UCSD-AML1 (cell line): ENCODE data around the gene TTC39C.
A peak's percentile ranks its signal among the peaks of the same experiment; 100 is the strongest.

ENCODE experiments used
- DNase-seq: peaks from one replicate; lab custom pipeline; 2025; ENCODE audit not compliant: unreplicated experiment; lab: John Stamatoyannopoulos, UW

Gene TTC39C

GRCh38 chr18:23990474-23991410 lies 23.8 kb upstream of the TTC39C start:
- no peak for DNase-seq

DNA sequence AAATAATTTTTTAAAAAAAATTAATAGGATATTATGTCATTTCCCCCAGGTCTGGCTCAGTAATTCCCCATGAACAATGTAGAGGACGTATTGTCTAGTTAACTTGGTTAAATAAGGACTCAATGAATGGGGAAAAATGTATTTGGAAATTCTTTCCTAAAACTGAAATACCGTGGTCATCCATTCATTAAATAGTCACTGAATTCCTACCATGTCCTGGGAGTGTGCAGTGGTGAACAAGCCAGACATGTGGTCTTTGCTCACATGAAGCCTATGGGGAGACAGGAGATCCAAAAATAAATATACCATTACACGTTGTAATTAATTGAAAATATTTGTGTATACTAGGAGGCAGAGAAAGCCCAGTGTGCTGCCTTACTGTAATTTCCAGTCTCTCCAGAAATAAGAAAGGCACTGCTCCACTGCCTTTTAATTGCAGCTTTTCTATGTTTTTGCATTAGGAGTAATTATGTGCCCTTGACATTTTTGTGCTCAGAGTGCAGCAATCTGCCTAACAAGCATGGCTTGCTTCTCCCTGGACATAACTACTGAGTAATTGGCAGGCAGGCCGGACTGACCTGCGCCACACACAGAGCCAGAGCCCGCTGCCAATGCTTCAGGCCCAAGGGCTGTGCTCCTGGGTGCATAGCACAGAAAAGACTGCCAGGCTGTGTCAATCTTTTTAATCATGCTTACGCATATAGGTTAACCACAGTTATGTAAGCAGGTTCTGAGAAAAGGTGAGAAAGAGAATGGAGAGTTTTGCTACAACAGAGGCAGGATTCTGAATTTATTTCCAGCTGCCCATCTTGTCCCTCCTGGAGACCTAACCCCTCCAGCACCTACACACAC lies 22.2 kb upstream of the TTC39C start:
- DNase-seq, result no peak

- DNase-seq, result no peak
These were observed 21.6 kb upstream of the TTC39C start for GRCh38 chr18:23992941-23993280.

GRCh38 chr18:23994361-23994902 lies 20.1 kb upstream of the TTC39C start:
- DNase-seq, result no peak

DNA sequence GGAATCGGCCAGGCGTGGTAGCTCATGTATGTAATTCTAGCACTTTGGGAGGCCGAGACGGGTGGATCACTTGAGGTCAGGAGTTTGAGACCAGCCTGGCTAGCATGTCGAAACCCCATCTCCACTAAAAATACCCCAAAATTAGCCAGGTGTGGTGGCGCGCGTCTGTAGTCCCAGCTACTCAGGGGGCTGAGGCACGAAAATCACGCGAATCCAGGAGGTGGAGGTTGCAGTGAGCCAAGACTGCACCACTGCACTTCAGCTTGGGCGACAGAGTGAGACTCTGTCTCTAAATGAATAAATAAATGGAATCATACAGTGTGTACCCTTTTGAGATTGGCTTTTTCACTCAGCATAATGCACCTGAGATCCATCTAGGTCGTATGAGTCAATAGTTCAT lies 19.4 kb upstream of the TTC39C start:
- DNase-seq, result no peak

DNA sequence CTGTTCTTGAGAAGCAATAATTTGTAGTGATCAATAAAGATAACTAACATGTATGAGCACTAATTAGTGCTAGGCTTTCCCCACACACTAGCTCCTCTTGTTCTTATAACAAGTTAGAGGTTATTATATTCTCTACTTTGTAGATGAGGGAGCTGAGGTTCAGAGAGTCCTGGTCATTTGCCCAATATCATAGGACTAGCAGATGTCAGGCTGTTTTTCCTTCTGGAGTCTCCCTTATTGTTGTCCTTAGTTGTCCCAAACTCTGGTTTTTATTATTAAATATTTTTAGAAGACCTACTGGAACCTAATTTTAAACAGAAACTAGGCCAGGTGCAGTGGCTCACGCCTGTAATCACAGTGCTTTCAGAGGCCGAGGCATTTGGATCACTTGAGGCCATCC lies 16.5 kb upstream of the TTC39C start:
- DNase-seq, result no peak

DNA sequence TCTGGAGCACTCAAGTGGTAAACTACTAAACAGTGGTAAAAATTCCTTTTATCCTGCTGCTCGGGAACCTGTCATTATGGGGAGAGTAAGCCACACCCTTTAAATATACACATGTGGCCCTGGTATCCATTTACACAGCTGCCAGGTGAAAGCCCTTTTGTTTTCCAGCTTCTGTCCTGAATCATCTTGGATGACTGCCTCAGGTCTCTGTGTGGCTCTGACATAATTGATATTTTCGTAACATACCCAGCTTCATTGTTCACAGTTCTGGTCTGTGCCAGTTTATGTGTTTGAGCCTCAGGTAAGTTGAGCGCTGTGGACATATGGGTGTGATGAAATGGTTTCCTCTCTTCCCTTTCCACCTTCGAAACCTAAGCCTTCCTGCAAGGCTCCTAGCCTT lies 15.7 kb upstream of the TTC39C start:
- DNase-seq, result no peak

DNA sequence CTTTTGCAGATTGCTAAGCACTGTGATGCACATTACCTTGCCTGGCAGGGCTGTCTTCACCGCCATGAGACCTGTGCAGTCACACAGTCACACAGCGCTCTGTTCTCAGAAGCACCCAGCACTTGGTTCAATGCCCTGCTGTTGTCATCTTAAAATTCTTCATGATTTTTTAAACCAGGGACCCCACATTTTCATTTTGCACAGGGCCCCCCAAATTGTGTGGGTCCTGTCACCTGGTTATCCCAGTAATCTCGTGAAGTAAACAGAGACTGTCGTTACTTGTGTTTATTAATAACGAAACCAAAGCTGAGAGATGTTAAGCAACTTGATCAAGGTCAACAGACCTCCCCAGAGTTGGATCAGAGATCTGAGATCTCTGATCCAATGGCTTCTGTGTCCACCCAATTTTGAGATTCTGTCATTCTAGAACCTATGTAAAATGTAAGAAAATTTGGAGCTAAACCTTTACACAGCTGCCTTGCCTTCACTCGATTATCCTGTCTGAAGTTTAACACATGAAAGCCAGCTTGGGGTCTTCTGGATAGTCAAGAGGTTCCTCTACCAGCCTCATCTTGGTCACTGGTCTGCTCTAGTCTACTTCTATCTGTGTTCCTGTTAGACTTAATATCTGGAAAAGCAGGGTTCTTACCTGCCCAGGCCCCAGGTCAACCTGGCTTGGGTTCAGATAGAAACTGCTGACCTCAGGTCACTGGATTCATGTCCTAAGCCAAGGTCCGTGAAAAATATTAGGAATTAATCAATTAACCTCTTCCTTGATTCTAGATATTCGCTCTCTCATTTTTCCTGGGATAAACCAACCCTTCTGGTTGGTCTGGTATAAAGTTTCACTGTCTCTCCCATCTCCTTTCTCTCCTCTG lies 13.7 kb upstream of the TTC39C start:
- DNase-seq, result no peak

- no peak for DNase-seq
These were observed 12.1 kb upstream of the TTC39C start for GRCh38 chr18:24002479-24002878.

- DNase-seq, result no peak
These were observed 11.3 kb upstream of the TTC39C start for GRCh38 chr18:24003288-24003687.

DNA sequence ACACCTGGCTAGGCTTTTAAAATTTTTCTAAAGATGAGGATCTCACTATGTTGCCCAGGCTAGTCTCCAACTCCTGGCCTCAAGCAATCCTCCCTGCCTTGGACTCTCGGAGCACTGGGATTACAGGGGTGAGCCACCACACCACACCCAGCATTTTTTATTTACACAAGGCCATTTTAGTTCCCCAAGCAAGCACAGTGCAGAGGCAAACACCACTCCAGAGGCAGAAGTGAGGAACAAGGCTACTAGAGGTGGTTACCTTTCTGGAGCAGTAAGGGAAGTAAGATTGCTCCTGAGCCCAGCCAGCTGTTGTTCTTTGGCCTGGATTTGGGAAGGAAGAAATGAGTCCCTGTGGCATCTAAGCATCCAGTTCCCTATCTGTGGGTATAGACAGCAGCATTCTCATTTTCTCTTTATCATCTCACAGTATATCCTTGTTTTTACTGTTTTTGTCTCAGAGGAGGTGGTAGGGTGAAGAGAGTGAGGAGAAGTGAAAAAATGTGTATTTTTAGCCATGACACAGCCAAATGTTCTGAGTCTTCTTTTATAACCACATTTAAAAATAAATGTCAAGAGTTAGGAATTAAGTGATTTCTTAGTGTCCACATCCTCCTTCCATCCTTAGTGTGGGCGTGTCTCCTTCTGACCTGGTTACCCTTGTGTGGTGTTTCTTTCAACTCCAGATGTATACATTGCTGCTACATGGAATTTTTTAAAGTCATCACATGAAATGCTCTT lies 10.5 kb upstream of the TTC39C start:
- DNase-seq, result no peak

- DNase-seq, result no peak
These were observed 7.7 kb upstream of the TTC39C start for GRCh38 chr18:24006712-24007313.

- DNase-seq, result no peak
These were observed 5.3 kb upstream of the TTC39C start for GRCh38 chr18:24009246-24009645.

- DNase-seq, result no peak
These were observed 4.8 kb upstream of the TTC39C start for GRCh38 chr18:24009651-24010333.

- no peak for DNase-seq
These were observed 3.9 kb upstream of the TTC39C start for GRCh38 chr18:24010673-24011072.

DNA sequence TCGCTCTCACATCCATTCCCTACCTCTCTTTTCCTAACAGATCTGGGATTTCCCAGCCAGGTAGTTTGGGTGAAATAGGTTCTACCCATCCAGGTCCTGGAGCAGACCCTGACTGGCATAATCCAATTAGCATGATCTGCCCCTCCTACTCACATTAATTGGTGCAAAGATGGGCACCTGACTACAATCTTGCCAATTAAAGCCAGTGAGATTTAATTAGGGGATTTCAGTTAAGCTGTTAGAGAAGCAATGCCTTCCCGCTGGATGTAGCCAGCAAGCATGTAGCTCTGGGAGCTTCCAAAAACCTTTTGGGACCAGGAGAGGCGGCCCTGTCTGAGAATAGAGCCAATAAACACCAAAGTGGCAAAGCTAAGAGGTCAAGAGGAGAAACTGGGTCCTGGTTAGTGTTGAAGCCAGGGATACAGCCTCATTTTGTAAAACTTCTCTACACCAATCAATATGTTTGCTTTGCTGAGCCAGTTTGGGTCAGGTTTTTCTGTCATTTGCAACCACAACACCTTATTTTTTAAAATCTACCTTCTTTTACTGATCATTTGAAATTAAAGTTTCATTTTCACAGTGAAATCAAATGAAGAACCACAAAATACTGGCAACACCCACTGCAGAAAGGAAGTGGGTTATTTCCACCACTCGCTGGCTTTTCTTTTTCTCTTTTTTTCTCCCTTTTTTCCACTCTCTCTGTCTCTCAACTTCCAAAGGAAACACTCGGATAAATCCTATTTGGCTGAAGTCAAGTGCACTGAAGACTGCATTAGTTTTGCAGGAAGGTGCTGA lies 3.2 kb upstream of the TTC39C start:
- DNase-seq, result no peak

DNA sequence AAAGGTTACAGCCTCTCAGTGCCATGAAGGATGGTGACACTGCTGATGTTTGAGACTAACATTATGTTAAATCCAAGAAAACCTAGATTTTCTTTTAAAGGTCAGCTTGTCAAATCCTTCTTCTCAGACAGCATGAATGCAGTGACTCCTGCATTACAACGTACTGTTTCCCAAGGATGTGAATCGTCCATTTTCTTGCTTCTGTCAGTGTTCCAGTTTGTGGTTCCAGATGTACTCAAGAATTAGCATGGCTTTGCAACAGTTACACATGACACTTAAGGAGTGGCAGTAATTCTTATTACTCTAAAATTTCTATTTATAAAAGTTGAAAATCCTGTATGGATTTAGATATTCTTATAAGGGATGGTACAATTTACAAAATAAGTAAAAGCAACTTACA lies 1.5 kb upstream of the TTC39C start:
- DNase-seq, result no peak

DNA sequence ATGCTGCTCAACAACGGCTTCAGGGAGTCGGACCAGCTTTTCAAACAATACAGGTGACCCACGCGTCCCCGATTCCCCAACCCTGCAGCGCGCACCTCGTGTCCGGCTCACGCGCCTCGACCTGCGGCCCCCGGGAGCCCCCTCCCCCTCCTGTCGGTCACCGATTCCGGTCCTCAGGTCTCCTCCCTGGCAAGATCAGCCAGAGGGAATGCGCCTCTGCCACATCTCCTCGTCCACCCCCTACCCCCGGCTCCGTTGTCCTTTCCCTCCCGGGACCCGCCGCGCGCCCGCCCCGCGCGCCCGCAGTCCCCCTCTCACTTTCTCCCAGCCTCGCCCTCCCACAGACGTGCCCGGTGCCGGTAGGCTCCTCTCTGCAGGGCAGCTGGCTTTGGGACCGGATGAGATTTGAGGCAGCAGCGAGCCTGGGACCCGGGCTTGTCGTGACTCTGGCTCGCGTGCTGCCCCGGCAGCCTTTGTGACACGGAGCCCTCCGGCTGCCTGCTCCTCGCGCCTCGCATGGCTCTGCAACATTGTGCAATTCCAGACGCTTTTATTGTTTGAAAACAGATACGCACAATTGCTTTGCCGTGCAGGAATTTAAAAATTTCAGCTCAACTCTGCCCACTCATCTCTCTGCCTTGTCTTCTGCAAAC lies 558 bp downstream of the TTC39C start:
- DNase-seq, result peak; percentile 52
